C4-2B (cell line): Measurements from ENCODE around the gene CS.
A peak's percentile ranks its signal among the peaks of the same experiment; 100 is the strongest.

ENCODE experiments used
- H3K27ac ChIP-seq: fragments of 450-650 bp; 2 replicates; pipeline ENCODE4 v1.5.1; 2017
- ZFX ChIP-seq: fragments of 450-650 bp; IDR thresholded peaks from 2 replicates; pipeline ENCODE4 v1.6.1; 2017
- TF ChIP-seq, protein P1 (sequence below): fragments of 450-650 bp; conservative IDR thresholded peaks from 2 replicates; pipeline ENCODE4 v1.5.1; 2017; ENCODE audit warnings: mild to moderate bottlenecking

Gene CS

DNA sequence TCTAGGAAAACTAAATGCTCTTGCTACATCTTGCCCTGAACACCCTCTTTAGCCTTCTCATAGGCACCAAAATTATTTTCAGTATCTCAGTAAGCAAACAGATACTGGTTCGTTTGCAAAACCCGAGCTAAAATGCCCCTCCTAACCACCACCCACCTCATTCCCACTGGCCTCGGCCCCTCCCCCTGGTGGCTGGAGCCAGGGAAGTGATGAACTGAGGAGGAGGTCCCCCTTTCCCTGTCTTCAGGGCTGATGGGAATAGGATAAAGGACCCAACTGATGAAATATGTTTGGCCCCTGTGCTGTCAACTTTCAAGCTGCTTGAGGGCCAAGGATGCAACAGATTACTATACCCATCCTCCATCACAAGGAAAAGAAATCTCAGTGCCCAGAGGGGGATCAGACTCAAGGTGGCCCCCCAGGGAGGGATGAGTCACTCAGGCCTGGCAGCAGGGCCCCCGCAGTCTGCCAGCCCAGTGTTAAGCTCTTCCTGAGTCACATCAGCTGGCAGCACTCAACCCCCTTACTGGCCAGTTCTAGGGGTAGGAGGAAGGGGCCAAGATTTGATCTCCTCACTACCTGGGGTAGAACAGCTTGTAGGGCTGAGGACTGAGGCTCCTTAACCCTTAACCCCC lies 43.7 kb downstream of the CS start:
- TF ChIP-seq, protein P1, sequence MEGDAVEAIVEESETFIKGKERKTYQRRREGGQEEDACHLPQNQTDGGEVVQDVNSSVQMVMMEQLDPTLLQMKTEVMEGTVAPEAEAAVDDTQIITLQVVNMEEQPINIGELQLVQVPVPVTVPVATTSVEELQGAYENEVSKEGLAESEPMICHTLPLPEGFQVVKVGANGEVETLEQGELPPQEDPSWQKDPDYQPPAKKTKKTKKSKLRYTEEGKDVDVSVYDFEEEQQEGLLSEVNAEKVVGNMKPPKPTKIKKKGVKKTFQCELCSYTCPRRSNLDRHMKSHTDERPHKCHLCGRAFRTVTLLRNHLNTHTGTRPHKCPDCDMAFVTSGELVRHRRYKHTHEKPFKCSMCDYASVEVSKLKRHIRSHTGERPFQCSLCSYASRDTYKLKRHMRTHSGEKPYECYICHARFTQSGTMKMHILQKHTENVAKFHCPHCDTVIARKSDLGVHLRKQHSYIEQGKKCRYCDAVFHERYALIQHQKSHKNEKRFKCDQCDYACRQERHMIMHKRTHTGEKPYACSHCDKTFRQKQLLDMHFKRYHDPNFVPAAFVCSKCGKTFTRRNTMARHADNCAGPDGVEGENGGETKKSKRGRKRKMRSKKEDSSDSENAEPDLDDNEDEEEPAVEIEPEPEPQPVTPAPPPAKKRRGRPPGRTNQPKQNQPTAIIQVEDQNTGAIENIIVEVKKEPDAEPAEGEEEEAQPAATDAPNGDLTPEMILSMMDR, result no peak
- no peak for TF ChIP-seq ZFX
- peak overlapping the region; percentile 80; the same call in 1 of the 2 replicates for H3K27ac ChIP-seq

DNA sequence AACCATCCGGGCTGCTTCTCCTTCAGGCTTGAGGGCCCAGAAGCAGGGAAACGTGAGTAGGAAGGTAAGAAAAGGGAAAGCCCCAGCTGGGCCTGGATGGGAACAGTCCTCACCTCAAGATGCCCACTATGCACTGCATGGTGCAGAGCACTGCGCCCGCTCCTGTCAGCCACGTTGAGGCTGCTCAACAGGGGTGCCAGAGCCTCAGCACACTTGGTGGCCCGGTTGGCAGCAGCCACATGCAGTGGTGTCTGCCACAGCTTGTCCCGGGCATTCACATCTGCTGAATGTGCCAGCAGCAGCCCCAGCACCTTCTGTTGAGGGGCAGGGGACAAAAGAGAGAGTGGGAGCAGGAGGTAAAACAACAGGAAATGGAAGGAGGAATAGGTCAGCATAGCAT lies 44.5 kb downstream of the CS start:
- H3K27ac ChIP-seq, result no peak overlapping the region

DNA sequence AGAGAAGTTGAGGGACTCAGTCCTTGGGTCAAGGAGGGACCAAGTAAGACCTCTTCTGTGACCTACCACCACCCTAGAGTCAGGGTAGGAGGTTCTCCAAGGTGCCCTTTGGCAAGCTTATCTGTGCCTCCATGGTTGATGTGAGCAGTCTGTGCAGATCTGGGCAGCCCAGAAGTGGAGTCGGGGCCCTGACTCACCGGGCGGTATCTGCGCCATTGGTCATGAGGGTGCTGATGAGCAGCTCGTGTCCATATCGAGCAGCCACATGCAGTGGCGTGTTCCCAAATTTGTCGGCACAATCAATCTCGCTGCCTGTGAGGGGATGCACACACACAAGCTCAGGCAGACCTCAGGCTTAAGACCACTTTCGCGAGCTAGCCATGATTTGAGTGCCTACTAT lies 47.0 kb downstream of the CS start:
- TF ChIP-seq, protein P1, result no peak
- no peak for TF ChIP-seq ZFX
- no peak overlapping the region for H3K27ac ChIP-seq

More for the DNA sequence above, 44.5 kb downstream of the CS start:
- TF ChIP-seq ZFX, result no peak
- TF ChIP-seq, protein P1, result no peak

DNA sequence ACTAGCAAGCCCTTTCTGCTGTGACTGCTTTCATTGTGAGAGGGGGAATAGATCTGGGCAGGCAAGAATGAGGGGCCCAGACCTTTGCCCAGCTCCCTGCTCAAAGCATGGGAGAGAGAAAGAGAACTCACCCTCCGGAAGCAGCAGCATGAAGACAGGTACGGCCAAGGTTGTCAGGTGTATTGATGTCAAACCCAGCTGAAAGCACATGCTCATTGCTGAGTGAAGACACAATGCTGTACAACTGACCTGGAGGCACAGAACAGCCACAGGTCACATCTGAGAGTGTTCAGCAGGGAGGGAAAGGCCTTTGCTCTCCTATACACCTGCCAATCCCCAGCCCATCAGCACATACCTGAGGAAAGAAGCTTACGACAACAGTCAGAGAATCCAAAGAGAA lies 47.5 kb downstream of the CS start:
- no peak overlapping the region for H3K27ac ChIP-seq
- TF ChIP-seq, protein P1, result no peak
- no peak for TF ChIP-seq ZFX

DNA sequence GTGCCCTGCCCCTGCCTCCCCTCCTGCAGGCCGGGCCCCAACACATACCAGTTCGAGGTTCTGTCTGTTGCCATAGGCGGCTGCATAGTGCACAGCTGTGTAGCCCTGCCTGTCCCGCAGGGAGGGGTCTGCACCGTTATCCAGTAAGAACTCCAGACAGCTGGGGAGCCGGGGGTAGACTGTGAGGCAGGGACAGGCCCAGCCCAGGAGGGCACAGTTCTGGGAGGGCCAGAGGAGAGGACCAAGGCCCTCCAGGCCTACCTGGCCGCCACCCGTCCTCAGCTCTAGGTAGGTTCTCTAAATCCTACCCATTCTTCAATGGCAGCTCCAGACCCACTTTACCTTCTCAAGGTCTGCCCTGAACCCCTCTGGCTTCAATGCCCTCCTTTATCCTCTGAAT lies 51.4 kb downstream of the CS start:
- H3K27ac ChIP-seq, result no peak overlapping the region
- TF ChIP-seq ZFX, result no peak
- TF ChIP-seq, protein P1, result no peak

DNA sequence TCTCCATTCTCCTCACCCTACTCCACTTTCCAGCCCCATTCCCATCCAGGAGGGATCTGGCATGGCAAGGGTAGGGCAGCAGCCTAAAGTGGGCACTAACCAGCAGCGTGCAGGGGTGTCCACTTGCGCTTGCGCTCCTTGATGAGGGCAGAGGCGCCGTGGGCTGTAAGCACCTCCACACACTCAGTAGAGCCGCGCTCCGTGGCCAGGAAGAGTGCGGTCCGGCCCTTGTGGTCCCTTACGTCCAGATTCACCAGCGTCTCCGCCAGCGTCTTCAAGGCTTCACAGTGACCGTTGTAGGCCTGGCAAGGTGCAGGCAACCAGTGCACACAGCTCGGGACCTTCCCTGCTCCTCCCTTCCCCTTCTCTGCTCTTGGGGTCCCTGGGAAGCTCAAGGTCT lies 52.2 kb downstream of the CS start:
- TF ChIP-seq, protein P1, result no peak
- no peak for TF ChIP-seq ZFX
- no peak overlapping the region for H3K27ac ChIP-seq

DNA sequence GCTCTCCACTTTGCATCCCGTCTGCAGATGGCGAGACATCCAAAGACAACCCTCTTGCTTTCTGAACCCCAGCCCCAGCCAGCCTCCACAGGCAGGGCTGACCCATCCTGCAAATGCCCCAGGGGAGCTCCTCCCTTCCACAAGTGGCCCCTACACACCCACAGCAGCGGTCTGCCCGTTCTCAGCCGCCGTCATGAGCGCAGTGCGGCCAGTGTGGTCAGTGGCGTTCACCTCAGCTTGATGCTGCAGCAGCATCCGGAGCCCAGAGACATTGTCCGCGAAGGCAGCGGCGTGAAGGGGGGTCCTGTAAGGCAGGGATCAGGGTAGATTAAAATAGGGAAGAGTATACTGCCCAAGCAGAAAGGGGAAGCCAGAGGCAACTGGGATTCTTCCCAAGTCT lies 55.6 kb downstream of the CS start:
- TF ChIP-seq, protein P1, result no peak
- TF ChIP-seq ZFX, result no peak
- no peak overlapping the region for H3K27ac ChIP-seq
